Type B pancreatic cell (in vitro differentiated cells): Measurements from ENCODE around the gene ALK. TPM values are rescaled to one million over a fixed set of nuclear protein-coding genes. Genes with fewer than 3 reads are reported as not detected.
A peak's percentile ranks its signal among the peaks of the same experiment; 100 is the strongest.

Experiments used
- DNase-seq: peaks from one replicate; pipeline ENCODE4 v3.0.0; 2021; ENCODE audit warnings: mixed read lengths; ENCODE audit not compliant: unreplicated experiment; ENCODE audit errors: extremely low spot score
- H3K27ac Mint-ChIP-seq: 2 replicates; pipeline ENCODE4 v1.8.0; 2021; ENCODE audit warnings: mild to moderate bottlenecking, mixed read lengths
- H3K27me3 Mint-ChIP-seq: 2 replicates; pipeline ENCODE4 v1.8.0; 2021; ENCODE audit warnings: mixed read lengths
- H3K36me3 Mint-ChIP-seq: 2 replicates; pipeline ENCODE4 v1.8.0; 2021; ENCODE audit warnings: mixed read lengths
- H3K4me1 Mint-ChIP-seq: one replicate; pipeline ENCODE4 v1.8.0; 2021; ENCODE audit warnings: mixed read lengths; ENCODE audit not compliant: unreplicated experiment
- H3K4me3 Mint-ChIP-seq: 2 replicates; pipeline ENCODE4 v1.8.0; 2021; ENCODE audit warnings: mild to moderate bottlenecking, mixed read lengths
- H3K9me3 Mint-ChIP-seq: 2 replicates; pipeline ENCODE4 v1.8.0; 2021; ENCODE audit warnings: mixed read lengths
- CTCF ChIP-seq: fragments of 200-600 bp; sonication (generic); conservative IDR thresholded peaks from 2 replicates; pipeline ENCODE4 v1.5.0; 2021; ENCODE audit warnings: antibody characterized with exemption, mild to moderate bottlenecking
- total RNA-seq: library from RNA; stranded (reverse); gene quantifications from 2 replicates; pipeline ENCODE4 v1.2.1, GENCODE V29; 2021; ENCODE audit warnings: low replicate concordance

ALK gene
- total RNA-seq, 1 donor from 2014 or later = 7.7 TPM

DNA sequence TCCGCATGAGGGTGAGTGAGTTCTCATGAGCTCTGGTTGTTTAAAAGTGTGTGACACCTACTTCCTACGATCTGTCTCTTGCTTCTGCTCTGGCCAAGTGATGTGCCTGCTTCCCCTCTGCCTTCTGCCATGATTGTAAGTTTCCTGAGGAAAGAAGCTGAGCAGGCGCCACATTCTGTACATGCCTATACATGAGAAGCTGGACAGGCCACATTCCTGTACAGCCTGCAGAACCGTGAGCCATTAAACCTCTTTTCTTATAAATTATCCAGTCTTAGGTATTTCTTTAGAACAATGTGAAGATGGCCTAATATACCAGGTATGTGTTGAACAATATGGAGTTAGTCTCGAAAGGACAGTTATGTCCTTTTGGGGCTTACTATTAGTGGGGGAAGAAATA lies 281.0 kb downstream of the ALK start:
- H3K27ac Mint-ChIP-seq = peak overlapping the region; percentile 17
- peaks cover 13% of the 10 kb centered on the region for H3K9me3 Mint-ChIP-seq
- no peak for TF ChIP-seq CTCF
- peaks cover 5% of the 10 kb centered on the region for H3K27me3 Mint-ChIP-seq
- peaks cover 10% of the 10 kb centered on the region for H3K4me1 Mint-ChIP-seq
- H3K36me3 Mint-ChIP-seq = peaks cover 11% of the 10 kb centered on the region
- DNase-seq = no peak
- H3K4me3 Mint-ChIP-seq = peak overlapping the region; percentile 16

GRCh38 chr2:29638641-29639040 lies 282.7 kb downstream of the ALK start:
- TF ChIP-seq CTCF = no peak
- DNase-seq = no peak
- H3K27me3 Mint-ChIP-seq = peaks cover 5% of the 10 kb centered on the region
- no peak overlapping the region for H3K4me3 Mint-ChIP-seq
- peaks cover 20% of the 10 kb centered on the region for H3K9me3 Mint-ChIP-seq
- peaks cover 10% of the 10 kb centered on the region for H3K4me1 Mint-ChIP-seq
- no peak overlapping the region for H3K27ac Mint-ChIP-seq
- peaks cover 11% of the 10 kb centered on the region for H3K36me3 Mint-ChIP-seq

DNA sequence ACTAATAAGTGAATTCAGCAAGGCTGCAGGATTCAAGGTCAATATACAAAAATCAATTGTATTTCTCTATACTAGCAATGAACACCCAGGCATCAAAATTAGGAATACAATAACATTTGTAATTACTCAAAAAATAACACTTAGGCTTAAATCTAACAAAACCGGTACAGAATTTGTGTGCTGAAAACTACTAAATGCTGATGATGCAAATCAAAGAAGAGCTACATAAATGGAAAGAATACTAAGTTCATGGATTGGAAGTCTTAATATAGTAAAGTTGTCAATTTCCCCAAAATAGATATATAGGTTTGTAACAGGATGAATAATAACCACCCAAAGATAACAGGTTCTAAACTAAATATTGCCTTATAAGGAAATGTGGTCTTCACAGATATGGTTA lies 286.5 kb downstream of the ALK start:
- Mint-ChIP-seq H3K4me3 (no peak overlapping the region), H3K27me3 (no peaks in the 10 kb centered on the region), H3K9me3 (peaks cover 7% of the 10 kb centered on the region), H3K4me1 (peaks cover 4% of the 10 kb centered on the region), H3K36me3 (no peaks in the 10 kb centered on the region), H3K27ac (no peak overlapping the region)
- DNase-seq = no peak
- no peak for TF ChIP-seq CTCF

- Mint-ChIP-seq H3K9me3 (peaks cover 7% of the 10 kb centered on the region), H3K27me3 (no peaks in the 10 kb centered on the region), H3K27ac (no peak overlapping the region), H3K4me1 (peaks cover 17% of the 10 kb centered on the region), H3K36me3 (no peaks in the 10 kb centered on the region), H3K4me3 (no peak overlapping the region)
- no peak for DNase-seq
- no peak for TF ChIP-seq CTCF
Observed at GRCh38 chr2:29632018-29632417, 289.4 kb downstream of the ALK start.

DNA sequence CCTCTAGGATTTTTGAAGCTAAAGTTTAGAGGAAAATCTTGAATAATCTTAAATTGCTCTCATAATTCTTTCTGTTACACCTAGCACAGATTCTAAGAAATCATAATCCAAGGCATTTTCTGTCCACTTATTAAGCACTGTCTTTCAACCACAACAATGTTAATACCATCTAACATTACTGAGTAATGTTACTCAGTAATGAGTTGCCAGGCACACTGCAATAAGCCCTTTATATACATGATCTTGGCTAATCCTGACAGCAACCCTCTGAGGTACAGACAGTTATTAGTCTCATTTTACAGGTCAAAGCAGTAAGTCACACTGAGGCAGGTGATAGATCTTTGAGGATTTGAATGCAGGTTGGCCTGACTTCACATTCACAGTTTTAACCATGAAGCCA lies 291.9 kb downstream of the ALK start:
- no peaks in the 10 kb centered on the region for H3K36me3 Mint-ChIP-seq

More for the DNA sequence above, 291.9 kb downstream of the ALK start:
- Mint-ChIP-seq H3K4me3 (no peak overlapping the region), H3K27me3 (no peaks in the 10 kb centered on the region), H3K4me1 (peaks cover 24% of the 10 kb centered on the region), H3K27ac (no peak overlapping the region), H3K9me3 (no peaks in the 10 kb centered on the region)
- no peak for DNase-seq
- no peak for TF ChIP-seq CTCF
